Measurements from ENCODE around the gene GATA6. TPM values are rescaled to one million over a fixed set of nuclear protein-coding genes. Genes with fewer than 3 reads are reported as not detected.

The GATA6 gene
- total and polyA plus RNA-seq, 2 of the 8 experiments (the other 6 are each of a cell fraction or from before 2014, with no cell fraction given), result 0.09 TPM; not detected in 1

DNA sequence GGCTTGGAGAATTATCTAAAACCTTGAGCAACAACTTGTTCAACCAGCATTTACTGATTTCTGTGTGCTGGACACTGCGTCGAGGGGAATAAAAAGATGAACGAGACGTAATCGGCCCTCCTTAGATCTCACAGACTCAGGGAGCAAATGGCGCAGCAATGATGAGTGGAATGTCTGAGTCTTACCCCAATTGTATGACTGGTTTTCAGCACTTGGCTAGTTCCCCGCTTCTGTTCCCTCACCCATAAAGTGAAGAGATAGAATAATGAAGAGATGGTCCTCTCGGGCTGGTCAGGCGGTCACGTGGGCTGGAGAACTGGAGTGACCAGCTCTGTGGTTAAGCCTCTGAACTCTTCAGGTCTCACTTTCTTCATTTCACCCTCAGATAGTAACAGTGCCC lies 17.3 kb upstream of the GATA6 start:
- ChIA-PET POLR2A (ENCODE audit: partially characterized antibody) (no interaction called here), CTCF (ENCODE audit: partially characterized antibody) (no interaction called here)
- Histone ChIP-seq H4K8ac (ENCODE audit: extremely low read depth, insufficient read depth, low read length) (no peak overlapping the region), H3K9ac (replicated peaks in 1 of 4; ENCODE audit: extremely low read depth in 1 of 4, low read depth in 3 of 4, low read length in 3 of 4) (no peak overlapping the region), H2BK15ac (ENCODE audit: low read length) (no peak overlapping the region), H2AFZ (ENCODE audit: low read length) (no peak overlapping the region), H3K4me3 (ENCODE audit: extremely low read depth in 1 of 4, insufficient read depth in 2 of 4, low read depth in 3 of 4, low read length in 4 of 4) (no peak overlapping the region), H2BK20ac (ENCODE audit: low read length) (no peak overlapping the region), H3K23ac (ENCODE audit: insufficient read length) (no peak overlapping the region), H3K36me3 (ENCODE audit: control insufficient read depth in 2 of 4, insufficient read depth in 4 of 4, low read length in 3 of 4) (no peaks in the 10 kb centered on the region), H4K91ac (replicated peaks; ENCODE audit: insufficient read length, low read length) (no peak overlapping the region), H3K4me1 (replicated peaks in 1 of 4; ENCODE audit: control insufficient read depth in 3 of 4, insufficient read depth in 4 of 4, low read length in 3 of 4) (no peaks in the 10 kb centered on the region), H2BK120ac (replicated peaks; ENCODE audit: low read depth, low read length) (no peak overlapping the region), H2AK5ac (ENCODE audit: low read depth, low read length) (no peak overlapping the region), H3K4ac (replicated peaks; ENCODE audit: insufficient read length, low read depth, low read length) (no peak overlapping the region), H3K79me1 (ENCODE audit: low read depth, low read length) (no peaks in the 10 kb centered on the region), H3K27ac (ENCODE audit: low read depth, low read length) (no peak overlapping the region), H3K56ac (replicated peaks; ENCODE audit: insufficient read length, low read depth, low read length) (no peak overlapping the region), H3K23me2 (ENCODE audit: low read depth, low read length) (no peaks in the 10 kb centered on the region), H3K79me2 (ENCODE audit: control insufficient read depth in 1 of 2, insufficient read depth in 2 of 2, low read length in 2 of 2) (no peaks in the 10 kb centered on the region), H3K27me3 (replicated peaks in 1 of 4; ENCODE audit: control insufficient read depth in 3 of 4, extremely low read depth in 1 of 4, insufficient read depth in 3 of 4, low read length in 3 of 4) (no peaks in the 10 kb centered on the region), H3K14ac (ENCODE audit: insufficient read length) (no peak overlapping the region), H3K4me2 (ENCODE audit: insufficient read depth in 1 of 2, low read depth in 2 of 2, low read length in 2 of 2) (no peak overlapping the region), H4K20me1 (replicated peaks in 1 of 2; ENCODE audit: control insufficient read depth in 1 of 2, insufficient read depth in 2 of 2, low read length in 2 of 2) (no peaks in the 10 kb centered on the region), H2BK5ac (ENCODE audit: low read depth, low read length) (no peak overlapping the region), H3K9me3 (ENCODE audit: insufficient read depth in 2 of 2, low read depth in 1 of 2, low read length in 1 of 2) (no peaks in the 10 kb centered on the region), H3K18ac (ENCODE audit: extremely low read depth, low read length) (no peak overlapping the region), H4K5ac (ENCODE audit: insufficient read length, low read depth, low read length) (no peak overlapping the region), H2BK12ac (ENCODE audit: low read depth, low read length) (no peak overlapping the region)
- no peak for DNase-seq (ENCODE audit: low read depth in 1 of 2, low spot score in 2 of 2)
- no peak for FAIRE-seq
- WGBS, 2 experiments (ENCODE audit: extremely low coverage in 1 of 2, insufficient coverage in 1 of 2, insufficient read length in 1 of 2, insufficient replicate concordance in 2 of 2, low coverage in 1 of 2, low lambda C conversion rate in 2 of 2, missing lambda C conversion rate in 1 of 2), result 94% methylated on average over 10 of the region's 10 CpGs; no CpG with 5 or more reads in 1 of the 2 experiments
- TF ChIP-seq ZNF274 (IDR thresholded peaks at IDR 0.05; ENCODE audit: borderline replicate concordance, extremely low read depth, low read length), result no peak
- TF ChIP-seq EP300 (IDR thresholded peaks at IDR 0.05; ENCODE audit: borderline replicate concordance in 1 of 2, low read depth in 2 of 2, low read length in 2 of 2), result no peak
- no peak for TF ChIP-seq SP2 (IDR thresholded peaks at IDR 0.05; ENCODE audit: low read length)
- no peak for TF ChIP-seq NANOG (IDR thresholded peaks at IDR 0.05; ENCODE audit: insufficient read depth, low read depth, low read length, poor library complexity, severe bottlenecking)
- TF ChIP-seq CBX8 (IDR thresholded peaks at IDR 0.05; ENCODE audit: borderline replicate concordance, low read depth, low read length), result no peak
